H1 (cell line): ENCODE results near the gene SMTN. TPM values are rescaled to one million over a fixed set of nuclear protein-coding genes. Genes with fewer than 3 reads are reported as not detected.

Experiments used
- BCL11A ChIP-seq, 2 experiments: IDR thresholded peaks; one replicate each; pipeline ENCODE4 v1.6.1; 2011; ENCODE audit warnings: low read depth in 2 of 2, low read length in 2 of 2, mild to moderate bottlenecking in 2 of 2
- CEBPB ChIP-seq: IDR thresholded peaks from 2 replicates; pipeline ENCODE4 v1.6.1; 2012; ENCODE audit warnings: low read depth, low read length
- KDM1A ChIP-seq: fragments of 200-600, 300-600 bp; sonication (generic); IDR thresholded peaks from 2 replicates; pipeline ENCODE4 v1.7.1; 2016; ENCODE audit warnings: mild to moderate bottlenecking, low read length, borderline replicate concordance
- RNF2 ChIP-seq: fragments of 200-900, 300-1000 bp; sonication (generic); IDR thresholded peaks from 2 replicates; pipeline ENCODE4 v1.7.1; 2016; ENCODE audit warnings: borderline replicate concordance, low read depth, mild to moderate bottlenecking, antibody characterized with exemption, low read length; ENCODE audit not compliant: poor library complexity, severe bottlenecking; ENCODE audit errors: missing control alignments
- polyA plus RNA-seq, 7 experiments: library from polyadenylated mRNA; depleted of rRNA in 3 of 7; stranded (reverse) in 5 of 7; unstranded in 2 of 7; fragments of >200 nt in 5 of 7; fragments of 200-250 nt in 2 of 7; gene quantifications; 1 replicate in 5 of 7; 2 replicates in 1 of 7; 4 replicates in 1 of 7; pipeline versions ENCODE4 v1.2.1 to v1.2.3, GENCODE V29; 2011 to 2013; ENCODE audit warnings: missing spikeins in 2 of 7, mixed read lengths in 2 of 7
- total RNA-seq: library from RNA; stranded (reverse); fragmentation: NEBNext Ultra II Directional; extraction: Animal tissue kit (Norgen Biotek cat#: 25700); gene quantifications from 2 replicates; pipeline ENCODE4 v1.2.1, GENCODE V29; 2021
- TF ChIP-seq, protein P1 (sequence below): IDR thresholded peaks from 2 replicates; pipeline ENCODE4 v1.6.1; 2012; ENCODE audit warnings: inconsistent platforms

Gene SMTN
- total and polyA plus RNA-seq, 2 of the 8 experiments (the other 6 are each of a cell fraction or from before 2014, with no cell fraction given): 12.3 to 20.8 TPM

DNA sequence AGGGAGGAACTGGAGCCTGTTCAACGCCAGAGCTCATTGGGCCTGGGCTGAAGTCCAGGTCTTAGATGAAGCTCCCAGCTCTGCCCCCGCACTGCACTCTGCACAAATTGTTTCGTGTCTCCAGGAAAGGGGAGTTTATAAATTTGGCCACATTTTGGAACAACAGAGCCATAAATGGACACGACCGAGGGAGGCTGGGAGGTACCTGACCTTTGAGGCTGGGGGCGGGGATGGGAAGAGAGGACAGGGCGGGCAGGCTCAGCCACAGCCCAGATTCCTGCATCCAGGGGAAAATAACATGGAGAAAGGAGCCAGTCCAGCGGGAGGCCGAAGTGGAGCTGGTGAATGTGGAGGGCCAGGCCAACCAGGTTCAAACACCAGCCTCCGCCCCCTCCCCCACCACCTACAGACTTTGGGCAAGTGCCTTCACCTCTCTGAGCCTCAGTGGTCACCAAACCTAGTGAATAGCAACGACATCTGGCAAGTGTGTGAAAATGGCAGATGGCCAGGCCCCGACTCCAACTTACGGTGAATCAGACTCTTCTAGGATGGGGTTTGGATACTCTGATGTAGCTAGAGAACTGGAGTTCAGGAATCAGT, 36.8 kb upstream of the SMTN start (continued):
- TF ChIP-seq KDM1A (no peak), CEBPB (no peak), BCL11A (IDR thresholded peaks at IDR 0.05; ENCODE audit: low read depth in 2 of 2, low read length in 2 of 2) (no peak), RNF2 (no peak)
- TF ChIP-seq, protein P1, sequence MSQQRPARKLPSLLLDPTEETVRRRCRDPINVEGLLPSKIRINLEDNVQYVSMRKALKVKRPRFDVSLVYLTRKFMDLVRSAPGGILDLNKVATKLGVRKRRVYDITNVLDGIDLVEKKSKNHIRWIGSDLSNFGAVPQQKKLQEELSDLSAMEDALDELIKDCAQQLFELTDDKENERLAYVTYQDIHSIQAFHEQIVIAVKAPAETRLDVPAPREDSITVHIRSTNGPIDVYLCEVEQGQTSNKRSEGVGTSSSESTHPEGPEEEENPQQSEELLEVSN: no peak
